HEK293 (cell line): ENCODE data around the gene GALNT15.

Experiments
- CTCF ChIA-PET: fragments of 350-600 bp; formaldehyde crosslinking; extraction: SDS; loops from one replicate; lab custom pipeline; 2021; ENCODE audit warnings: antibody characterized with exemption; lab: Yijun Ruan, JAX
- POLR2A ChIA-PET: fragments of 300-600 bp; formaldehyde crosslinking; extraction: SDS; loops from one replicate; lab custom pipeline; 2020; ENCODE audit warnings: antibody characterized with exemption, inconsistent platforms; lab: Yijun Ruan, JAX
- H3K27ac ChIP-seq: fragments of 200-500 bp; sonication (Bioruptor generic); 2 replicates; pipeline ENCODE4 v1.5.1; 2014; ENCODE audit warnings: low read depth, low read length, control low read depth, inconsistent platforms; ENCODE audit errors: extremely low read depth
- H3K36me3 ChIP-seq, 2 experiments: fragments of 200-500 bp in 1 of 2; sonication (Bioruptor generic) in 1 of 2; 1 replicate in 1 of 2; 2 replicates in 1 of 2; pipeline ENCODE4 v1.5.1; 2014 to 2017; ENCODE audit warnings: inconsistent platforms in 2 of 2, low read length in 2 of 2; ENCODE audit not compliant: control insufficient read depth in 2 of 2, insufficient read depth in 1 of 2
- H3K4me1 ChIP-seq: fragments of 200-500 bp; sonication (Bioruptor generic); 2 replicates; pipeline ENCODE4 v1.5.1; 2014; ENCODE audit warnings: mild to moderate bottlenecking, low read length, inconsistent platforms; ENCODE audit not compliant: control insufficient read depth, insufficient read depth
- H3K4me3 ChIP-seq: 2 replicates; pipeline ENCODE4 v1.5.1; 2011; ENCODE audit warnings: low read depth, mild to moderate bottlenecking, control low read depth, low read length, moderate library complexity
- H3K9me3 ChIP-seq: fragments of 200-500 bp; sonication (Bioruptor generic); 2 replicates; pipeline ENCODE4 v1.5.1; 2014; ENCODE audit warnings: low read depth, low read length, inconsistent platforms; ENCODE audit not compliant: control insufficient read depth, insufficient read depth
- GLI2 ChIP-seq: fragments of 450-650 bp; formaldehyde crosslinking; IDR thresholded peaks from 2 replicates; pipeline ENCODE4; 2017; ENCODE audit warnings: missing biosample characterization, missing genetic modification characterization, low read depth, borderline replicate concordance
- MEIS1 ChIP-seq: sonication (generic); formaldehyde crosslinking; IDR thresholded peaks from 2 replicates; pipeline ENCODE4 v1.8.1; 2022; ENCODE audit warnings: missing genetic modification reagents, mild to moderate bottlenecking, borderline replicate concordance
- ZBTB48 ChIP-seq: fragments of 450-650 bp; formaldehyde crosslinking; IDR thresholded peaks from 2 replicates; pipeline ENCODE4 v1.5.1; 2016; ENCODE audit warnings: missing biosample characterization, missing genetic modification characterization
- ZBTB7A ChIP-seq: fragments of 450-650 bp; formaldehyde crosslinking; IDR thresholded peaks from 2 replicates; pipeline ENCODE4 v1.5.1; 2016; ENCODE audit warnings: low read depth, missing biosample characterization, missing genetic modification characterization
- ZFP3 ChIP-seq: fragments of 450-650 bp; formaldehyde crosslinking; IDR thresholded peaks from 2 replicates; pipeline ENCODE4 v1.5.1; 2016; ENCODE audit warnings: low read depth, missing biosample characterization, missing genetic modification characterization
- ZNF175 ChIP-seq: fragments of 450-650 bp; formaldehyde crosslinking; IDR thresholded peaks from 2 replicates; pipeline ENCODE4 v1.5.1; 2016; ENCODE audit warnings: missing biosample characterization, missing genetic modification characterization
- ZNF560 ChIP-seq: fragments of 450-650 bp; formaldehyde crosslinking; IDR thresholded peaks from 2 replicates; pipeline ENCODE4 v1.5.1; 2017; ENCODE audit warnings: missing biosample characterization, missing genetic modification characterization, borderline replicate concordance
- ZNF768 ChIP-seq: fragments of 450-650 bp; formaldehyde crosslinking; IDR thresholded peaks from 2 replicates; pipeline ENCODE4 v1.5.1; 2018; ENCODE audit warnings: missing biosample characterization, mild to moderate bottlenecking, missing genetic modification characterization
- ZSCAN23 ChIP-seq: fragments of 450-650 bp; formaldehyde crosslinking; IDR thresholded peaks from 2 replicates; pipeline ENCODE4 v1.5.1; 2016; ENCODE audit warnings: missing biosample characterization, missing genetic modification characterization
- TF ChIP-seq, protein P1 (sequence below): fragments of 450-650 bp; formaldehyde crosslinking; IDR thresholded peaks from 2 replicates; pipeline ENCODE4 v1.5.1; 2016; ENCODE audit warnings: missing biosample characterization, missing genetic modification characterization, low read depth
- TF ChIP-seq, protein P2 (sequence below): fragments of 450-650 bp; formaldehyde crosslinking; IDR thresholded peaks from 2 replicates; pipeline ENCODE4 v1.5.1; 2016; ENCODE audit warnings: missing biosample characterization, missing genetic modification characterization, low read depth
- TF ChIP-seq, protein P3 (sequence below): fragments of 450-650 bp; formaldehyde crosslinking; IDR thresholded peaks from 2 replicates; pipeline ENCODE4 v1.5.1; 2016; ENCODE audit warnings: missing biosample characterization, missing genetic modification characterization

Gene GALNT15

DNA sequence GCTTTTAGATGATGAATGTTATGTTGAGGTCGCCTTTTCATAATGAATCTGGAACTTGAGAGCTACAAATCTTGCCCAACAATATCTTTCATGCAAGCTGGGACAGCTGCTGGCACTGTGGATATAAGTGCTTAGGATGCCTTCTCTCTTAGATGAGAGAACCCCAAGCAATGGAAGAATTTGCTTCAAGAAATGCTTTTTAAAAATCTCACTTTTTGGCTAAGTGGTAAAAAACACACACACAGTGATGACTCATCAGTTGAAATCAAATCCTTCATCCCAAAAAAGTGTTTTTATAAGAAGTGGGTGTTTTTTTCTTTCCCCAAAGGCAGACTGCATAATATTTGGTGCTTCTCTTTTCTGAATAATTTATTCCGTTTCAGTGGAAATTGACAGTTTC lies 38.4 kb upstream of the GALNT15 start (continued):
- no peak for TF ChIP-seq ZBTB7A
- TF ChIP-seq MEIS1 (CRISPR knock-in tag), result no peak
- TF ChIP-seq ZNF768, result no peak
- TF ChIP-seq ZSCAN23 (tag by site-specific recombination), result no peak
- TF ChIP-seq GLI2 (tag by site-specific recombination), result no peak
- TF ChIP-seq ZNF175 (tag by site-specific recombination), result no peak

DNA sequence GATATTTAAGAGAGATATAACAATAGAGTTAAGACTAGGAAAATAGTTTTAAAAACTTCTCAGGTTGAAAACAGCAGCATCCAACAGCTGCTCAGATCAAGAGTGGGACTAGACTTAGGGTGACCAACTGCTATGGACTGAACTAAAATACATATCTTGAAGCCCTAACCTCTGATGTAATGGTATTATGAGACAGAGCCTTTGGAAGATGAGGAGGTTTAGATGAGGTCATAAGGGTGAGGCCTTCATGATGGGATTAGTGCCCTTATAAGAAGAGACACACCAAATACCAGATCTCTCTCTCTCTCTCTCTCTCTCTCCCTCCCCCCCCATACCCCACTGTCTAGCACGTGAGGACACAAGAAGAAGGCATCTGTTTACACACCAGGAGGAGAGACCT lies 37.4 kb upstream of the GALNT15 start:
- TF ChIP-seq, protein P1, sequence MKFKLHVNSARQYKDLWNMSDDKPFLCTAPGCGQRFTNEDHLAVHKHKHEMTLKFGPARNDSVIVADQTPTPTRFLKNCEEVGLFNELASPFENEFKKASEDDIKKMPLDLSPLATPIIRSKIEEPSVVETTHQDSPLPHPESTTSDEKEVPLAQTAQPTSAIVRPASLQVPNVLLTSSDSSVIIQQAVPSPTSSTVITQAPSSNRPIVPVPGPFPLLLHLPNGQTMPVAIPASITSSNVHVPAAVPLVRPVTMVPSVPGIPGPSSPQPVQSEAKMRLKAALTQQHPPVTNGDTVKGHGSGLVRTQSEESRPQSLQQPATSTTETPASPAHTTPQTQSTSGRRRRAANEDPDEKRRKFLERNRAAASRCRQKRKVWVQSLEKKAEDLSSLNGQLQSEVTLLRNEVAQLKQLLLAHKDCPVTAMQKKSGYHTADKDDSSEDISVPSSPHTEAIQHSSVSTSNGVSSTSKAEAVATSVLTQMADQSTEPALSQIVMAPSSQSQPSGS (tag by site-specific recombination), result 0 out of 2 replicates have a peak, but pooled peaks have one; percentile 19
- TF ChIP-seq, protein P2, sequence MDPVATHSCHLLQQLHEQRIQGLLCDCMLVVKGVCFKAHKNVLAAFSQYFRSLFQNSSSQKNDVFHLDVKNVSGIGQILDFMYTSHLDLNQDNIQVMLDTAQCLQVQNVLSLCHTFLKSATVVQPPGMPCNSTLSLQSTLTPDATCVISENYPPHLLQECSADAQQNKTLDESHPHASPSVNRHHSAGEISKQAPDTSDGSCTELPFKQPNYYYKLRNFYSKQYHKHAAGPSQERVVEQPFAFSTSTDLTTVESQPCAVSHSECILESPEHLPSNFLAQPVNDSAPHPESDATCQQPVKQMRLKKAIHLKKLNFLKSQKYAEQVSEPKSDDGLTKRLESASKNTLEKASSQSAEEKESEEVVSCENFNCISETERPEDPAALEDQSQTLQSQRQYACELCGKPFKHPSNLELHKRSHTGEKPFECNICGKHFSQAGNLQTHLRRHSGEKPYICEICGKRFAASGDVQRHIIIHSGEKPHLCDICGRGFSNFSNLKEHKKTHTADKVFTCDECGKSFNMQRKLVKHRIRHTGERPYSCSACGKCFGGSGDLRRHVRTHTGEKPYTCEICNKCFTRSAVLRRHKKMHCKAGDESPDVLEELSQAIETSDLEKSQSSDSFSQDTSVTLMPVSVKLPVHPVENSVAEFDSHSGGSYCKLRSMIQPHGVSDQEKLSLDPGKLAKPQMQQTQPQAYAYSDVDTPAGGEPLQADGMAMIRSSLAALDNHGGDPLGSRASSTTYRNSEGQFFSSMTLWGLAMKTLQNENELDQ (tag by site-specific recombination), result no peak
- H3K4me3 ChIP-seq, result no peak overlapping the region
- no peak overlapping the region for H3K27ac ChIP-seq
- ChIA-PET CTCF (interaction anchor here (1.7 kb wide), 1 partner anchor 14 kb away, joined by 3 read pairs; no protein-coding TSS in a partner anchor), POLR2A (no interaction called here)
- H3K9me3 ChIP-seq, result no peaks in the 10 kb centered on the region
- H3K36me3 ChIP-seq, result no peaks in the 10 kb centered on the region
- H3K4me1 ChIP-seq, result no peaks in the 10 kb centered on the region

DNA sequence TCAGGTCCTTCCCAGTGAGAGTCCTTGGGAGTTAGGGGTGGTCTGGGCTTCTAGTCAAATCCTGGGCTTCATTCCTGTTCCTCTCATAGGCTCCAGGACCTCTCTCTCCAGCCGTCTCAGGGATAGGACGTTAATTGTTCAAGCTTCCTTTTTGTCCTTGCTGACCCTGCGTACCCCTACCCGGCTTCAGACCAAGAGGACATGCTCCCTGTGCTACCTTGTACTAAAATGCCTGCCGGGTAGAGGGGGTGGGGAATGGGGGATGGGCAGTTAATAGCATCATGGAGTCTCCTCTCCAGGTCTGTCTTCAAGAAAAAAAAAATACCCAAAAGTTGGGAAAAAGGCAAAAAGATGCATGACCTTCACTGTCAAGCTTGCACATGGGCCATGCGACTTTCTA lies 36.5 kb upstream of the GALNT15 start:
- H3K36me3 ChIP-seq, result no peaks in the 10 kb centered on the region
- no peak overlapping the region for H3K4me3 ChIP-seq
- no peaks in the 10 kb centered on the region for H3K9me3 ChIP-seq
- ChIA-PET POLR2A (no interaction called here), CTCF (interaction anchor here (0.9 kb wide), 1 partner anchor 91 kb away, joined by 3 read pairs; no protein-coding TSS in a partner anchor)
- H3K4me1 ChIP-seq, result peaks cover 3% of the 10 kb centered on the region; the same call in 1 of the 2 replicates
- no peak for TF ChIP-seq ZBTB48 (tag by site-specific recombination)
- no peak for TF ChIP-seq ZNF560 (tag by site-specific recombination)
- TF ChIP-seq, protein P1 (tag by site-specific recombination), result no peak
- no peak for TF ChIP-seq ZFP3 (tag by site-specific recombination)
- TF ChIP-seq, protein P3, sequence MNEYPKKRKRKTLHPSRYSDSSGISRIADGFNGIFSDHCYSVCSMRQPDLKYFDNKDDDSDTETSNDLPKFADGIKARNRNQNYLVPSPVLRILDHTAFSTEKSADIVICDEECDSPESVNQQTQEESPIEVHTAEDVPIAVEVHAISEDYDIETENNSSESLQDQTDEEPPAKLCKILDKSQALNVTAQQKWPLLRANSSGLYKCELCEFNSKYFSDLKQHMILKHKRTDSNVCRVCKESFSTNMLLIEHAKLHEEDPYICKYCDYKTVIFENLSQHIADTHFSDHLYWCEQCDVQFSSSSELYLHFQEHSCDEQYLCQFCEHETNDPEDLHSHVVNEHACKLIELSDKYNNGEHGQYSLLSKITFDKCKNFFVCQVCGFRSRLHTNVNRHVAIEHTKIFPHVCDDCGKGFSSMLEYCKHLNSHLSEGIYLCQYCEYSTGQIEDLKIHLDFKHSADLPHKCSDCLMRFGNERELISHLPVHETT, result no peak
- no peak overlapping the region for H3K27ac ChIP-seq
